Esophagus muscularis mucosa (tissue), 4 donors: ENCODE measurements around the gene MIPOL1.

Experiments used
- EP300 ChIP-seq: sonication (generic); formaldehyde crosslinking; IDR thresholded peaks from one replicate; pipeline ENCODE4 v1.6.1; 2017; ENCODE audit warnings: antibody characterized with exemption
- POLR2A ChIP-seq: fragments of 450-650 bp; IDR thresholded peaks from one replicate; pipeline ENCODE4 v1.6.1; 2017; ENCODE audit warnings: antibody characterized with exemption, moderate library complexity, mild to moderate bottlenecking, low read depth
- POLR2AphosphoS5 ChIP-seq, 2 donors: sonication (generic); formaldehyde crosslinking; IDR thresholded peaks; one replicate each; pipeline ENCODE4 v1.6.1; 2017; ENCODE audit warnings: antibody characterized with exemption in 2 of 2
- TF ChIP-seq, protein P1 (sequence below), 3 experiments: fragments of 200-600 bp in 2 of 3; fragments of 450-650 bp in 1 of 3; sonication (generic) in 2 of 3; IDR thresholded peaks; one replicate each; pipeline ENCODE4 v1.5.1; 2017 to 2019; ENCODE audit warnings: antibody characterized with exemption in 3 of 3, mild to moderate bottlenecking in 2 of 3, moderate library complexity in 1 of 3

DNA sequence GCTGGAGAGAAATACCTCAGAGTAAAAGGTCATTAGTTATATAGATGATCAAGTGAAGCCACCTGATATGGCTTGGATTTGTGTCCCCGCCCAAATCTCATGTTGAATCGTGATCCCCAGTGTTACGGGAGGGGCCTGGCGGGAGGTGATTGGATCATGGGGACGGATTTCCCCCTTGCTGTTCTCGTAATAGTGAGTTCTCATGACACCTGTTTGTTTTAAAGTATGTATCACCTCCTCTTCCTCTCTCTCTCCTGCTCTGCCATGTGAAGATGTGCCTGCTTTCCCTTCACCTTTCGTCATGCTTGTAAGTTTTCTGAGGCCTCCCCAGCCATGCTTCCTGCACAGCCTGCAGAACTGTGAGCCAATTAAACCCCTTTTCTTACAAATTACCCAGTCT lies 272.5 kb downstream of the MIPOL1 start:
- TF ChIP-seq, protein P1, sequence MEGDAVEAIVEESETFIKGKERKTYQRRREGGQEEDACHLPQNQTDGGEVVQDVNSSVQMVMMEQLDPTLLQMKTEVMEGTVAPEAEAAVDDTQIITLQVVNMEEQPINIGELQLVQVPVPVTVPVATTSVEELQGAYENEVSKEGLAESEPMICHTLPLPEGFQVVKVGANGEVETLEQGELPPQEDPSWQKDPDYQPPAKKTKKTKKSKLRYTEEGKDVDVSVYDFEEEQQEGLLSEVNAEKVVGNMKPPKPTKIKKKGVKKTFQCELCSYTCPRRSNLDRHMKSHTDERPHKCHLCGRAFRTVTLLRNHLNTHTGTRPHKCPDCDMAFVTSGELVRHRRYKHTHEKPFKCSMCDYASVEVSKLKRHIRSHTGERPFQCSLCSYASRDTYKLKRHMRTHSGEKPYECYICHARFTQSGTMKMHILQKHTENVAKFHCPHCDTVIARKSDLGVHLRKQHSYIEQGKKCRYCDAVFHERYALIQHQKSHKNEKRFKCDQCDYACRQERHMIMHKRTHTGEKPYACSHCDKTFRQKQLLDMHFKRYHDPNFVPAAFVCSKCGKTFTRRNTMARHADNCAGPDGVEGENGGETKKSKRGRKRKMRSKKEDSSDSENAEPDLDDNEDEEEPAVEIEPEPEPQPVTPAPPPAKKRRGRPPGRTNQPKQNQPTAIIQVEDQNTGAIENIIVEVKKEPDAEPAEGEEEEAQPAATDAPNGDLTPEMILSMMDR (IDR thresholded peaks at IDR 0.05) = no peak
- TF ChIP-seq POLR2A = no peak
- TF ChIP-seq POLR2AphosphoS5 (IDR thresholded peaks at IDR 0.05) = no peak
- no peak for TF ChIP-seq EP300
